ENCODE measurements around the gene OTOF. TPM values are rescaled to one million over a fixed set of nuclear protein-coding genes. Genes with fewer than 3 reads are reported as not detected.

The OTOF gene
- total and polyA plus RNA-seq, 2 experiments from 2014 or later = 0.21 to 0.23 TPM

GRCh38 chr2:26483957-26484565, 6.1 kb upstream of the OTOF start (continued):
- TF ChIP-seq EZH2phosphoT487 (IDR thresholded peaks at IDR 0.05; ENCODE audit: unreplicated experiment) = no peak
- no peak for TF ChIP-seq STAT1 (IDR thresholded peaks at IDR 0.05; ENCODE audit: unreplicated experiment)
- no peak for TF ChIP-seq EZH2 (IDR thresholded peaks at IDR 0.05; ENCODE audit: low read depth, unreplicated experiment)
- TF ChIP-seq, protein P1, sequence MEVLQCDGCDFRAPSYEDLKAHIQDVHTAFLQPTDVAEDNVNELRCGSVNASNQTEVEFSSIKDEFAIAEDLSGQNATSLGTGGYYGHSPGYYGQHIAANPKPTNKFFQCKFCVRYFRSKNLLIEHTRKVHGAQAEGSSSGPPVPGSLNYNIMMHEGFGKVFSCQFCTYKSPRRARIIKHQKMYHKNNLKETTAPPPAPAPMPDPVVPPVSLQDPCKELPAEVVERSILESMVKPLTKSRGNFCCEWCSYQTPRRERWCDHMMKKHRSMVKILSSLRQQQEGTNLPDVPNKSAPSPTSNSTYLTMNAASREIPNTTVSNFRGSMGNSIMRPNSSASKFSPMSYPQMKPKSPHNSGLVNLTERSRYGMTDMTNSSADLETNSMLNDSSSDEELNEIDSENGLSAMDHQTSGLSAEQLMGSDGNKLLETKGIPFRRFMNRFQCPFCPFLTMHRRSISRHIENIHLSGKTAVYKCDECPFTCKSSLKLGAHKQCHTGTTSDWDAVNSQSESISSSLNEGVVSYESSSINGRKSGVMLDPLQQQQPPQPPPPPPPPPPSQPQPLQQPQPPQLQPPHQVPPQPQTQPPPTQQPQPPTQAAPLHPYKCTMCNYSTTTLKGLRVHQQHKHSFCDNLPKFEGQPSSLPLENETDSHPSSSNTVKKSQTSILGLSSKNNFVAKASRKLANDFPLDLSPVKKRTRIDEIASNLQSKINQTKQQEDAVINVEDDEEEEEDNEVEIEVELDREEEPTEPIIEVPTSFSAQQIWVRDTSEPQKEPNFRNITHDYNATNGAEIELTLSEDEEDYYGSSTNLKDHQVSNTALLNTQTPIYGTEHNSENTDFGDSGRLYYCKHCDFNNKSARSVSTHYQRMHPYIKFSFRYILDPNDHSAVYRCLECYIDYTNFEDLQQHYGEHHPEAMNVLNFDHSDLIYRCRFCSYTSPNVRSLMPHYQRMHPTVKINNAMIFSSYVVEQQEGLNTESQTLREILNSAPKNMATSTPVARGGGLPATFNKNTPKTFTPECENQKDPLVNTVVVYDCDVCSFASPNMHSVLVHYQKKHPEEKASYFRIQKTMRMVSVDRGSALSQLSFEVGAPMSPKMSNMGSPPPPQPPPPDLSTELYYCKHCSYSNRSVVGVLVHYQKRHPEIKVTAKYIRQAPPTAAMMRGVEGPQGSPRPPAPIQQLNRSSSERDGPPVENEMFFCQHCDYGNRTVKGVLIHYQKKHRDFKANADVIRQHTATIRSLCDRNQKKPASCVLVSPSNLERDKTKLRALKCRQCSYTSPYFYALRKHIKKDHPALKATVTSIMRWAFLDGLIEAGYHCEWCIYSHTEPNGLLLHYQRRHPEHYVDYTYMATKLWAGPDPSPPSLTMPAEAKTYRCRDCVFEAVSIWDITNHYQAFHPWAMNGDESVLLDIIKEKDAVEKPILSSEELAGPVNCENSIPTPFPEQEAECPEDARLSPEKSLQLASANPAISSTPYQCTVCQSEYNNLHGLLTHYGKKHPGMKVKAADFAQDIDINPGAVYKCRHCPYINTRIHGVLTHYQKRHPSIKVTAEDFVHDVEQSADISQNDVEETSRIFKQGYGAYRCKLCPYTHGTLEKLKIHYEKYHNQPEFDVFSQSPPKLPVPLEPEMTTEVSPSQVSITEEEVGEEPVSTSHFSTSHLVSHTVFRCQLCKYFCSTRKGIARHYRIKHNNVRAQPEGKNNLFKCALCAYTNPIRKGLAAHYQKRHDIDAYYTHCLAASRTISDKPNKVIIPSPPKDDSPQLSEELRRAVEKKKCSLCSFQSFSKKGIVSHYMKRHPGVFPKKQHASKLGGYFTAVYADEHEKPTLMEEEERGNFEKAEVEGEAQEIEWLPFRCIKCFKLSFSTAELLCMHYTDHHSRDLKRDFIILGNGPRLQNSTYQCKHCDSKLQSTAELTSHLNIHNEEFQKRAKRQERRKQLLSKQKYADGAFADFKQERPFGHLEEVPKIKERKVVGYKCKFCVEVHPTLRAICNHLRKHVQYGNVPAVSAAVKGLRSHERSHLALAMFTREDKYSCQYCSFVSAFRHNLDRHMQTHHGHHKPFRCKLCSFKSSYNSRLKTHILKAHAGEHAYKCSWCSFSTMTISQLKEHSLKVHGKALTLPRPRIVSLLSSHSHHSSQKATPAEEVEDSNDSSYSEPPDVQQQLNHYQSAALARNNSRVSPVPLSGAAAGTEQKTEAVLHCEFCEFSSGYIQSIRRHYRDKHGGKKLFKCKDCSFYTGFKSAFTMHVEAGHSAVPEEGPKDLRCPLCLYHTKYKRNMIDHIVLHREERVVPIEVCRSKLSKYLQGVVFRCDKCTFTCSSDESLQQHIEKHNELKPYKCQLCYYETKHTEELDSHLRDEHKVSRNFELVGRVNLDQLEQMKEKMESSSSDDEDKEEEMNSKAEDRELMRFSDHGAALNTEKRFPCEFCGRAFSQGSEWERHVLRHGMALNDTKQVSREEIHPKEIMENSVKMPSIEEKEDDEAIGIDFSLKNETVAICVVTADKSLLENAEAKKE (CRISPR knock-in tag; IDR thresholded peaks at IDR 0.05) = no peak
- no peak for TF ChIP-seq NANOG (IDR thresholded peaks at IDR 0.05; ENCODE audit: borderline replicate concordance)
- no peak for TF ChIP-seq CREB1 (CRISPR knock-in tag; IDR thresholded peaks at IDR 0.05; ENCODE audit: low read depth)
- TF ChIP-seq JUNB (IDR thresholded peaks at IDR 0.05; ENCODE audit: unreplicated experiment) = no peak

DNA sequence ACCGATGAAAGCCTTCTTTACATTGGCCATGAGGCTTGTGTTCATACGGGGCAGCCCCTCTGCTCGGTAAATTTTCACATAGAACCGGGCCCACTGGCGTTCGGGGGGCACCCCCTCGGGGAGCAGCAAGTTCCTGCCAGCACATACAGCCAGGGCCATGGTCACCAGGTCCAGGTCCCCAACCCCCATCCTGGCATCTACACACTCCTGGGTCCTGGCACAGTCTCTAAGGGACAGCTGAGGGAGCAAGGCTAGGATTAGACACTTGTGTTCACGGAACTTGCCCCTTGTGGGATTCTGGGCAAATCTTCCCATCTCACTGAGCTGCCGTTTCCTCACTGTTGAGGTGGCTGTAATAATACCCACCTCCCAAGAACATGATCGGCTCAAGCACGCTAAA, 5.6 kb upstream of the OTOF start:
- DNase-seq (ENCODE audit: low spot score) (no peak), ATAC-seq (no peak)
- H3K79me2 ChIP-seq (replicated peaks; ENCODE audit: insufficient read depth) = no peaks in the 10 kb centered on the region
- no peak overlapping the region for H3K4me3 ChIP-seq
- no peaks in the 10 kb centered on the region for H3K36me3 ChIP-seq (ENCODE audit: insufficient read depth)
- no peaks in the 10 kb centered on the region for H3K9me2 ChIP-seq (ENCODE audit: insufficient read depth)
- no peak overlapping the region for H2AFZ ChIP-seq
- H3K4me1 ChIP-seq (ENCODE audit: insufficient read depth) = no peaks in the 10 kb centered on the region
- no peaks in the 10 kb centered on the region for H3K9me3 Mint-ChIP-seq
- no peaks in the 10 kb centered on the region for H3K27me3 ChIP-seq (ENCODE audit: insufficient read depth)
- no peak overlapping the region for H3K27ac Mint-ChIP-seq
- no peak overlapping the region for H3K4me2 ChIP-seq
- no peak overlapping the region for H3K27ac ChIP-seq (ENCODE audit: low read depth)
- H3K27me3 Mint-ChIP-seq (ENCODE audit: insufficient read depth, low read depth, poor library complexity) = peaks cover 8% of the 10 kb centered on the region
- H3F3A ChIP-seq (replicated peaks; ENCODE audit: low read depth) = no peaks in the 10 kb centered on the region
- no peaks in the 10 kb centered on the region for H4K20me1 ChIP-seq (replicated peaks; ENCODE audit: insufficient read depth)
- H3K36me3 Mint-ChIP-seq (ENCODE audit: low read depth) = no peaks in the 10 kb centered on the region
- no peaks in the 10 kb centered on the region; the same call in 2 of the 3 replicates for H3K4me1 Mint-ChIP-seq
- no peak overlapping the region for H3K4me3 Mint-ChIP-seq
- TF ChIP-seq ZNF114 (CRISPR knock-in tag; IDR thresholded peaks at IDR 0.05) (no peak), NANOG (IDR thresholded peaks at IDR 0.05; ENCODE audit: borderline replicate concordance) (no peak), EZH2phosphoT487 (IDR thresholded peaks at IDR 0.05; ENCODE audit: unreplicated experiment) (no peak), EZH2 (IDR thresholded peaks at IDR 0.05; ENCODE audit: low read depth, unreplicated experiment) (no peak), REST (IDR thresholded peaks at IDR 0.05; ENCODE audit: unreplicated experiment) (no peak), CREB1 (CRISPR knock-in tag; IDR thresholded peaks at IDR 0.05; ENCODE audit: low read depth) (no peak), ZNF331 (CRISPR knock-in tag; IDR thresholded peaks at IDR 0.05; ENCODE audit: low read depth) (no peak)
- TF ChIP-seq, protein P2, sequence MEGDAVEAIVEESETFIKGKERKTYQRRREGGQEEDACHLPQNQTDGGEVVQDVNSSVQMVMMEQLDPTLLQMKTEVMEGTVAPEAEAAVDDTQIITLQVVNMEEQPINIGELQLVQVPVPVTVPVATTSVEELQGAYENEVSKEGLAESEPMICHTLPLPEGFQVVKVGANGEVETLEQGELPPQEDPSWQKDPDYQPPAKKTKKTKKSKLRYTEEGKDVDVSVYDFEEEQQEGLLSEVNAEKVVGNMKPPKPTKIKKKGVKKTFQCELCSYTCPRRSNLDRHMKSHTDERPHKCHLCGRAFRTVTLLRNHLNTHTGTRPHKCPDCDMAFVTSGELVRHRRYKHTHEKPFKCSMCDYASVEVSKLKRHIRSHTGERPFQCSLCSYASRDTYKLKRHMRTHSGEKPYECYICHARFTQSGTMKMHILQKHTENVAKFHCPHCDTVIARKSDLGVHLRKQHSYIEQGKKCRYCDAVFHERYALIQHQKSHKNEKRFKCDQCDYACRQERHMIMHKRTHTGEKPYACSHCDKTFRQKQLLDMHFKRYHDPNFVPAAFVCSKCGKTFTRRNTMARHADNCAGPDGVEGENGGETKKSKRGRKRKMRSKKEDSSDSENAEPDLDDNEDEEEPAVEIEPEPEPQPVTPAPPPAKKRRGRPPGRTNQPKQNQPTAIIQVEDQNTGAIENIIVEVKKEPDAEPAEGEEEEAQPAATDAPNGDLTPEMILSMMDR (conservative IDR thresholded peaks at IDR 0.05; ENCODE audit: low read depth in 2 of 2) = no peak

All from GM23338 (cell line).